Dermis blood vessel endothelial cell (primary cell): Measurements from ENCODE around the gene EBPL. TPM values are rescaled to one million over a fixed set of nuclear protein-coding genes. Genes with fewer than 3 reads are reported as not detected.
A peak's percentile ranks its signal among the peaks of the same experiment; 100 is the strongest.

Source experiments
- DNase-seq: peaks from one replicate; pipeline ENCODE4 v3.0.0; 2010
- total RNA-seq: library from RNA; depleted of rRNA; stranded (reverse); fragments of >200 nt; gene quantifications from 2 replicates; pipeline ENCODE4 v1.2.3, GENCODE V29; 2014

EBPL gene
- total RNA-seq, 1 donor from 2014 or later, result 117 TPM

DNA sequence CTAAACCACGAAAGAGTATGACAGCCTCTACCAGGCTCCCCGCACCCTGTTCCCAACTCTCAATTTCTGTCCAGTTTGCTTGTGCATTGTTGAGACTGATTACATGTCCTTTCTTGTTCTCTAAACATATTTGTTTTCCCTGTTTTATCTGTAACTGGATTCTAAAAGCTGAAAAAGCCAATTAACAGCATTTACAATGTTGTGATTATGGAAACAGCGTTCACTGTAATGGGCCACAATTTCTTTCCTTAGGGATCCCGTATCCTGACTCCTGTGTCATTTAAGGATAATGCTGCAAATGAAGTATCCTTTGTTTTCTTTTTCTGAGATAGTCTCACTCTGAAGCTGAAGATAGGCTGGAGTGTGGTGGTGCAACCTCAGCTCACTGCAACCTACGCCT is 20.5 kb downstream of the EBPL start:
- no peak for DNase-seq

DNA sequence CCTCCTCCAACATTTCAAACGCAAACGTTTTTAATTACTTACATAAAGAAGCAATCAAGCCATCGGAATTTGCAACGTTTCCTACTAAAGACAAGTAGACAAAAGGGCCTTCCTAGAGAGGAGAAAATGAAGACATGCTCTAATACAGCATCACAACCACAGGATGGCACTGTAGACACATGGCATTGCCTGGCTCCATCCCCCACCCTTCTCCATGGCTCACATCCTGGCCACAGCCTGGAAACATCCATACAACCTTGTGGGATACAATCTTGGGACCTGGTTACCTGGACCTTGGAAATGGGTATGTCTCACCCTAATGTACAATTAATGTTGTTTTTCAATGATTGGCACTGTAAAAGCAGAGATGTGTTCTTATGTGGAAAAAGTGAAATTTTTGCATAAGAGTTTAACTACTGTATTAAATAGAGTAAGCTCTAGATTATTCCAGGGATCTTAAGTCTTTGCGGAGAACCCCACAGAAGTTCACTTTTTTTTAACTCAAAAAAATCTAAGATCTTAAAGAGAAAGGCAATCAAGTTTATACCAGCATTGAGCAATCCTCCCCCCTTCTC is 21.5 kb downstream of the EBPL start:
- peak; percentile 87 for DNase-seq

DNA sequence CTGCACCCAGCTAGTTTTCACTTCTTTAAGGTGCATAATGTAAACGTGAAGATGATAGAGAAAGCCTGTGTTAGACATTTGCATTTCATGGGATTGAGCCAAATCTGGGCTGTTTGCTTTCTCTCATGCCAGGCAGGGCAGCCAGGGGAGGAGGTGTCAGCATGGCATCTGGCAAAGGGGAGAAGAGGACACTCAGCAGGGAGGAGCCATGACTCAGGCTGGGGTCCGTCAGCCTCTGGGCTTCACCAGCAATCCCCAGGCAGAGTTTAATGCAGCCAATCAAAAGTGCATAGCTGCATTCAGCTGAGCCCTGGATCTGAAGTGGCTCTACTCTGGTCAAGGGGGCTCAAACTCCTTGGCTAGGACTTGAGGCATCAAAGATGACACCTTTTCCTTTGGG is 23.5 kb downstream of the EBPL start:
- DNase-seq, result no peak

DNA sequence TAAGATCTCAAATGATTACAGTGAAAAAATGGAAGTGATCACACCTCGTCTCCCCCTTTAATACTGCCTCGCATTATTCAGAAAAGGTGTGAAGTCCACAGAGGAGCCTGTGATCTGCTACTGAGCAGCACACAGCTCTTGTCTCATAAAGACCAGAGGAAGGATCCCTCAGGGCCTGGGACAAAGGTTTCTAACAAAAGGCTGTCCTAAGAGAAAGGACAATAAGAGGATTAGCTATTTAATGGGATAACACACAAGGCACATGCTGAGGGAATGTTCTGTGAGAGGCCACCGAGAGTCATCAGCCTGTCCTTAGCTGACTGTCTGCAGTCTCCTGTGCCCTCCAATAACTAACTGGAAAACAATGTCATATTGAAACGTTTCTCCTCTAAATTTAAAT is 26.7 kb downstream of the EBPL start:
- DNase-seq, result no peak

DNA sequence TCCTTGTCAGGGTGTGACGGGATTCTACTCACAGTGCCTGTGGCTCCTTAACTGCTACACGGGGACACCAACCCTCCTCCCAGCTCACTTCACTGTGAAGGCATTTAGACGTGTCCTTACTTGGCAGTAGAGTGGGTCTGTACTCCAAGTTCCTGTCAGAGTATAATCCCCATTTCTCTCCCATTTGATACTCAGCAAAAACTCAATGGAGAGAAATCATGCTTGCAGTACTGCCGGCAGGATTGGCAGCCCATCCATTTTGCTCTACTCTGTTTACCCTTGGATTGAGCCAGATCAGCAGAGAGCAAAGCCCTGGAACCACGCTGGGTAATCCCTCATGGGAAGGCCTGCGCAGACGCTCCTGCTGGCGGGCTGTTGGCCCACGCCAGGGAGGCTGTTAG is 34.0 kb downstream of the EBPL start:
- no peak for DNase-seq

DNA sequence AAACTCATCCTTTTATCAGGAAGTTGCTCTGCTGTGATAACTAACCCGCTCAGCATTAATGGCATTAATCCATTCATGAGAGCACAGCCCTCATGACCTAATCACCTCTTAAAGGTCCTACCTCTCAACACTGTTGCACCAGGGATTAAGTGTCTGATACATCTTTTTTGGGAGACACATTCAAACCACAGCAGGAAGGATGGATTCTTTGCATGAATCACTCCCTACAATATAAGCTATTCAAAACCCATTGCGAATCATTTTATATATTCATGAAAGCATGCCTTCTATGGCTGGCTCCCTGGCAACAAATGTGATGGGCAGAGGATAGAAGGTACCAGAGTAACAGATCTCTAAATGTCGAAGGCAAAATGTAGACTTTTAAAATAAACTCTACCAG is 35.4 kb downstream of the EBPL start:
- no peak for DNase-seq

DNA sequence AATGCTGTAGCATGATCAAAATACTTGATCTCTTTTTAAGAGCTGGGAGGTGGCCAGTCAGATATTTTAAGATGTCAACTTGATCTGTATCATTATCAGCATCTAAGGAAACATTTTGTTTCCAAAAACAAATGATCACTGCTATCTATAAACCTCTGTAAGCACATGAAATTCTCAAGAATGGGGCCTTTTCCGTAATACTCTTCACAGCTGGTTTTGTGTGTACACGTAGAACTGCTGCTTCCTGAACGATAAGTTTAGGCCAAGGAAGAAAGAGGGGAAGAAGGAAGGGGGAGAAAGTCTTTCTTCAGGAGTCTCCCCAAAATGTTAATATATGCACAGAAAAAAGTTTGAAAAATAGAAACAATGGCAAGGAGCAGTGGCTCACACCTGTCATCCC is 37.3 kb downstream of the EBPL start:
- DNase-seq, result no peak

DNA sequence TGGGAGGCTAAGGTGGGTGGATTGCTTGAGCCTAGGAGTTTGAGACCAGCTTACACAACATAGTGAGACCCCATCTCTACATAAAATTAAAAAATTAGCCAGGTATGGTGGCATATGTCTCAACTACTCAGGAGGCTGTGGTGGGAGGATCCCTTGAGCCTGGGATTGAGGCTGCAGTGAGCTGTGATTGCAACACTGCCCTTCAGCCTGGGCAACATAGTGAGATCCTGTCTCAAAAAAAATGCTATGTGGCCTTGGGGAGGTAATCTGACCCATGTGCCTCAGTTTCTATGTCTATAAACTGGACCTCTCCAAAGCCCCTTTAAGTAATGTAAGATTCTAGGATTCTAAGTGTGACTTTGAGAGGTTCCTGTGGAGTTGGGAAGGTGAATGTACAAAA is 37.8 kb downstream of the EBPL start:
- DNase-seq, result no peak

DNA sequence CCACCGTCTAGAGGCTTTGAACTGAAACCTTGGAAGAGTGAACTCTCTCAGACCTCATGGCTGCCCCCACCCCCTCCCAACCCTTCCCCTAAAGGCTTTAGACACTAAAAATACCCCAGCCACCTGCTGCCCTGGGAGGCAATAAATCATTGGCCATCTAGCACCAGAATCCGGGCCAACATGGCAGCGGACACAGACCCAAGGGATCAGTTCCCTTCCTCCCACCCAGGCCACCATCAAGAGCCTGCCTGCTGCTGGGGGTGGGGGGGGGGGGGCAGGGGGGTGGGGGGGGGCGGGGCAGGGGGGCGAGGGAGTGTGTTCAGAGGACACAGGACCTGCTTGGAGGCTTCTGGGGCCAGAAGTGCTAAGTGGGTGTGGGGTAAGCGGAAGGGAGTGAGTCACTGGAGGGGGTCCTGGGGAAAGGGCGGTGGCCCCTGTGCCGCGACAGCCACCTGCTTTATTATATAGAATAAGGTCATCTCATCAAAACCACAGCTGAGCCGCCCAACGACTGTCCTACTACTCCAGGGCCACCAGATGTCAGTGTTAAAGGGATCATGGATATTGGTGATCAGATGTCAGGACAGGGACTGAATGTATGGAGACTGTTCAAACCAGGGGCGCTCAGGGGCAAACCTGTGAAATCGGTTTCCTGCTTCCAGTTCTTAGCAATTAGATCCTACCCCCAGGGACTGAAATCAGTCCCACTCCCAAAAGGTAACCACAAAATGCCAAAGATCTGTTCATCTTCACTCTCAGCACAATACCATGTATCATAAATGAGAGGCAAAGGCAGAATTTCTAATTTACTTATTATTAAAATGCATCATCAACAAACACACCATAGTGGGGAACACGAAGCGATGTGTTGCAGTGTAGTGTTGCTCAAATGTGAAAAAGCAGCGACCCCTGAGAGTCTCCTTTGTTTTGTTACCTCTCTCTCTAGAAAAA is 38.7 kb downstream of the EBPL start:
- peak; percentile 72 for DNase-seq

DNA sequence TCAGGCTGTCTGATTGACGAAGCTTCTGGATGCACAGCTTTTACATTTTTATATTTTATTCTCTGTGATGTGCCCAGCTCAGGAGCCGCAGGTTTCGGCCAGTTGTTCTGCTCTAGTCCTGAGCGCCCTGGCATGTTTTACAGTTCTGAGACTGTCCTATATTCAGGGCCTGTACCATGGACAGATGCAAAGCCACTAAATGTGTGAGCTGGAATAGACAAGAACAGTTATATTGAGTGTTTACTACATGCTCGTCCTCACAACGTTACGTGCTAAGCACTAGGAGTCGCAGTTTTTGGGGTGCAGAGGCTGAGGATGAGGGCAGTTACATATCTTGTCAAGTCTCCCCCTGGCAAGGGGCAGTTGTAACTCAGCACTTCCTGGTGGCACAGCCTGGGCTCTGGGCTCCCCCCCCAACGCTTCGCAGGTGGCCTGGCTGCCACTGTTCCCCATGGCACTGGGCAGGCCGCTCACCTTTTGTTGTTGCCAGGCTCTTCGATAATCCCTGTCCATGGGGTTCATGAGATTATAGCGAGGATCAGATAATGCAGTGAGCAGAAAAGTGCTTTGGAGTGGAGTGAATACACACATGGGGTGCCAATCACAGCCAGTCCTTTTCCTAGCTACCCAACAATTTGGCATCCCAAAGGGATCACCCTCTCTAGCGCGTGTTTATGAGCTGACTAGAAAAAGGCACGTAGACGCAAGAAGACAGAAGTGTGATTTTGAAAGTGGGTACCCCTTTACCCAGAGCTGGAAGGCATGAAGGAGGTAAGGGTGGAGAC is 39.5 kb downstream of the EBPL start:
- no peak for DNase-seq

DNA sequence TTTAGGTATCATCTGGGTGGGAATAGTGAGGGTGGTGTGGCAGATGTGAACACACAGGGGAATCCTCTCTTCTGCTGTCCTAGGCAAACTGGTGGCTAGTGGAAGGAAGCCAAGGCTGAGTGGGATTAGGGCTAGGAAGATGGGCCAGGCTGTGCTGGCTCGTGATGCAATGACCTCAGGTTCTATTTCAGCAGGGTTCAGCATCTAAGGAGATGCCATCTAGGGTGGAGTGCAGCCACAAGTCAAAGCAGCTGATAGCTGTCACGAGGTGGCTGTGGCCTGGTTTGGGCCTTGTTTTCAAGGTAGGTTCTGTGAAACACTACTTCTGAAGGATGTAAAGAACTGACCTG is 41.3 kb downstream of the EBPL start:
- DNase-seq, result no peak

DNA sequence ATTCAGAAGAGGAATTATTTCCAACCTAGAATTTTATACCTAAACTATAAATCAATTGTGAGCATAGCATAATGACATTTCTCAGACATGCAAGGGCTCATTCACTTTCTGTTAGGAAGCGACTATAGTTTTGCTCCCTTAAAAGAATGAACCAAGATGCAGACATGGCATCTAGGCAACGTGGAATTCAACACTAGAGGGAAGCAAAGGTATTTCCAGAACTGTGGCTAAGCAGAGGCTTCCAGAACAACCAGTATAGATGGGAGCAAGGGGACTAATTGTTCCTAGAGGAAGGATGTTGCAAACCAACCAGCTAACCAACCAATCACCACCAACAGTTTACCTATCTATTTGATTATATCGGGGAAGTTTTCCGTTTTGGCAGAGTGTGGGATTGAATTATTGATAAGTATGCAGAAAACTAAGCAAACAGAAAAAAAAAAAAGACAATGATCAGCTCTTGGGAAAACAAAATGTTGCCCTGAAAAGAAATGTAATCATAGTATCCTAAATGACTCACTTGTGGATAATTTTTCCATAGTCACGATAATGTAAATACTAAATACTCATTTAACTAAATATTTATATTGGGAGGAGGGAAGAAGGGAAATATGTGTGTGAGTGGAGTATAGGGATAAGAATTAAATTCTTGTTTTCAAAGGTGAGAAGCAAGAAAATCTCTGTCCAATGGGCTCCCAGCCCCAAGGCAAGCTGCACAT is 41.9 kb downstream of the EBPL start:
- DNase-seq, result peak; percentile 69

DNA sequence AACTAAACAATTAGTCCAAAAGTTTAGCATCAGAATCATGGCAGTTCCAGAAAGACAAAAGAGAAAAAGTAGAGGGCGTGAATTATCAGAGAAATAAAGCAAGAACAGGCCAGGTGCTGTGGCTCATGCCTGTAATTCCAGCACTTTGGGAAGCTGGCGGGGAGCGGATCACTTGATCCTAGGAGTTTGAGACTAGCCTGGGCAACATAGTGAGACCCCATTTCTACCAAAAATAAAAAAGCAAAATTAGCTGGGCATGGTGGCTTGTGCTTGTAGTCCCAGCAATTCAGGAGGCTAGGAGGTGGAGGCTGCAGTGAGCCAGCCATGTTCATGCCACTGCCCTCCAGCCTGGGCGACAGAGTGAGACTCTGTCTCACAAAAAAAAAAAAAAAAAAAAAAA is 44.6 kb downstream of the EBPL start:
- DNase-seq, result no peak

DNA sequence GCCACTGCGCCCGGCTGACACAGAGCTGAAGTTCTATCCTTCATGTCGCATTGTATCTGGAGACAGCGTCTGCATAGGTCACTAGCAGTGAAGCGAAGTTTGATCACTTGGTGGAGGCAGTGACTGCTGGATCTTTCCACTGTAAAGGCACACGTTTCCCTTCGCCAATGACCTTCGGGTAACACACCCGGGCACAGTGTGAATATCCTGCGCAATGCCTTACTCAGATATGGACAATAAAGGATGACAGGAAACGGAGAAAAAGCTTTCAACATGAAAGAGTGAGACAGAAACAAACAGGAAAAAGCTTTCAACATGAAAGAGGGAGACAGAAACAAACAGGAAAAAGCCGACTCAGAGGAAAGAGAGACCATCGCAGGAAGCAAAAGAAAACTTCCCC is 45.8 kb downstream of the EBPL start:
- peak; percentile 31 for DNase-seq

DNA sequence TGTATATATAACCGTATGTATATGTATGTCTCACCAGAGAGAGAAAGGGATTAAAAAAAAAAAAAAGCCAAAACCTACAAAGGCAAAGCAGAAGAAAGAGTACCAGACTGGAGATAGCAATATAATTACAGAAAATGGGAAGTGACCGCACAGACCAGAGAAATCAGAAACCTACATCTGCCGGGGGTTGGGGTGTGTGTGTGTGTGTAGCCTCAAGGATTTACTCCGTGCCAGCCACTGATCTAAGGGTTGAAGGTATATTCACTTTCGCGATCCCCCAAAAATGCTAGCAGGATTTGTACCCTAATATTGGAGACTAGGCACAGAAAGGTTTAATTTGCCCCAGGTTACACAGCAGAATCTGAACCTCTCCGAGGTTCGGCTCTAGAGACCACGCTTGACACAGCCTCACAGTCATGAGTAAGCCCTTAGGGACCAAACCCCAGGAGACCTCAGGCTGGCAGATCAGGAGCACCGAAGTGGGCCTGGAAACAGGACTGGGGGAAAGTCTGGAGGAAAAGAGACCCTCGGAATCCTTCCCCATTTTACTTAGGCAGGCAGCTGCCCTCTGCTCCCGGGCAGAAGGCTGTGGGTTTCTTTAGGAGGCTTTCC is 48.1 kb downstream of the EBPL start:
- no peak for DNase-seq

DNA sequence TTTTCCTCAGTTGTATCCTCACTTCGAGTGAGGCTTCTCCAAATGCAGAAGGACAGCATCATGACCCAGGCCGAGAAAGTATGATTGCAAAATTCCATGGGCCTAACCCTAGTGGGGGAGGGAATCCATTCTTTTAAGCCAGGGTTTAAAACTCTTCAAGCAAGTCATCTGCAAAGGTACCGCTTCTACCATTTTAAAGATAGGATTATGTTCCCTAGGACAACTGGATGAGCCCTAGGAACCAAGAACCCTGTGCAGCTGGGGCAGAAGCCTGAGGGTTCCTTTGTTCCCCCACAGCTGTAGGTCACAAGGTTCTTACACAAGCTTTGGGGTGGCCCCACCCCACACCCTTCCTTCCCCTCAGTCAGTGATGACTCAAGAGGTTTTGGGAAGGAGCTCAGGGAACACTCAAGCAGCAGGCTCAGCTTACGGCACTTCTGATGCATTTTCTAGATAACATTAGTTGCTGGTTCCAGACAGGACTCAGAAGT is 49.4 kb downstream of the EBPL start:
- DNase-seq, result peak; percentile 54

DNA sequence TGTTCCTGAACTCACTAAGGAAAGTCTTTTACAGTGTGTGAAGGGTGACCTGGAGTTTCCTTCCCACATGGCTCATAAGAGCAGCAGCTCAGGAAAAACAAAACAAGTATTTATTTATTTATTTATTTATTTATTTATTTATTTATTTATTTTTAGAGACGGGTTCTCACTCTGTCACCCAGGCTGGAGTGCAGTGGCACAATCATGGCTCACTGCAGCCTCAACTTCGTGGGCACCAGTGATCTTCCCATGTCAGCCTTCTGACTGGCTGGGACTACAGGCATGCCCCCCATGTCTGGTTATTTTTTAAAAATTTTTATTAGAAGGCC is 52.6 kb downstream of the EBPL start:
- no peak for DNase-seq

DNA sequence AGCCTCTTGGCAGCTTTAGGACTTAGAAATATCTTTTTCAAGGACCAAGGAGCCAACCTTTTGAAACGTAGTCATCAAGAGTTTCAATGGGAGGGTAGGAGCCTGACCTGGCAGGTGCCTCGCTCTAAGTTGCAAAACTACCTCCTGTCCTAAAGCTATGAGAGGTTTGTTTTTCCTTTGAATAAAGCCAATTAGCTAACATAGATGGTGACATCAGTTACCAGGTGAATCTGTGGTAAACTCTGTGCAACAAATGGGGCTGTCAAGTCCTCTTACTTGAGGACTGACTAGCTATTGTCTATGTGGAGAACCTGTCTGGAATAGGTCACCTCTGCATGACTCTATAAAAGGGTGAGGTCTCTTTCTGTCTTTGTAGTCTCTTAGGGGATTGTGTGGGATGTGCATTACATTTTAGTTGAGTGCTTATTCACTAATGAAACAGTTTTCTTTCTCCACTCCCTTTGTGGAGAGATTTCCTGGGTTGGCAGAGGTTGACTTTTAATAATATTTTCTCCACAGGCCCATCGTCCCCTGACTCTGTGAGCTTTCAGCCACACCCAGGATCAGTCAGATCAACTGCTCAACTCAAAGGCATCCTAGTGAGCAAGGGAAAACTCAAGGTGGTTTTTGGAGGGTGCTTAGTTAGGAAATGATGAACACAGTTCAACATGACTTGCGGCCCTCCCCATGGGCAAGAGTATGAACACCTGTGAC is 53.1 kb downstream of the EBPL start:
- no peak for DNase-seq

DNA sequence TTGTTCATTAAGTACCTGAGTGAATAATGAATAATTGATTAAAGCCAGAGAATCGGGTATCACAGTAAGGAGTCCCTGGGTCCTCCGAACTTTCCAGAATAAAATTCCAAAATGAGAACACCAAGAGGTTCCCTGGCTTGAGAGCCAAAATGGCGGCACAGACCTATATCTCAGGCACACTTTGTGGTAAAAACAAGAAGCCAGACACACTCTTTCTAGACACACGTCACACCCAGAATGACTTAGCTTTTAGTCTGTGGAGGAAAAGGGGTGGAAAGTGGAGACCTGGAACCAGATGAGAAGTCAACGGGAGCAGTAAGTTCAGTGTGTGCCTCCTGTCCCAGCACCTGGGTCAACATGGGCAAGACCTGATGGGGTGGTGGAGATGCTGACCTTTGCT is 54.6 kb downstream of the EBPL start:
- DNase-seq, result no peak

DNA sequence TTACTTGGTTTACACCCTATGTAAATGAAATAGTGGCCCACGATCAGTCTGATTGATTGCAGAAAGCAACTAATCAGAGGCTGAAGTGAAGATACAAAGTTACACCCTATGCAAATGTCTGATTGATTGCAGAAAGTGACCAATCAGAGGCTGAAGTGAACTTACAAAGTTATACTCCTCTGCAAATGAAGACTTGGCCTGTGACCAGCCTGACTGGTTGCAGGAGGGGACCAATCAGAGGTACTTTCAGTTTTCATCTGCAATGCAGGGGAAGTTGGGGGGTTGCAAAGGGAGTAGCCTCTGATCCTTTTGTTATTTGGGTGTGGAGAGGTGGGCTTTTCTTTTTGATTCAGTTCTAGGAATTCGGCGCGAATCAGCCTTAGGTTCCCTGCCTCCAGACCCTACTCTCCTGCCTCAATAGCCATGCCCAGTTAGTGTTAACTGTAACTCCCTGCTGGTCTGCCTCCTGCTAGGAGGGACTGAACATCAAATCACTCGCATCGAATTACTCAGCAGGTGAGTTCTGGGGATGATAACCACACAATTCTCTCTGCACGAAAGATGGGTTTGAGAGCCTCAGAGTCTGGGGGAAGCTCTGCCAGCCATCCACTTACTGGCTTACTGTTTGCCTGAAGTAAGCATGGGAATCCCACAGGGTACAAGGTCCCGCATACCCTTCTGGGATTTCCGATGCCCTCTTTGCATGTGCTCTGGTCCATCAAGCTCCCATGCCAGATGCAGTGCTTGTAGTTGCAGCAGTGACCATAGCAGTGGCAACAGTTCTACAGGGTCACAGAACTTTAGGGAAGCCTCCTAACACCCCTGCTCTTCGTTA is 55.5 kb downstream of the EBPL start:
- DNase-seq, result peak; percentile 58

DNA sequence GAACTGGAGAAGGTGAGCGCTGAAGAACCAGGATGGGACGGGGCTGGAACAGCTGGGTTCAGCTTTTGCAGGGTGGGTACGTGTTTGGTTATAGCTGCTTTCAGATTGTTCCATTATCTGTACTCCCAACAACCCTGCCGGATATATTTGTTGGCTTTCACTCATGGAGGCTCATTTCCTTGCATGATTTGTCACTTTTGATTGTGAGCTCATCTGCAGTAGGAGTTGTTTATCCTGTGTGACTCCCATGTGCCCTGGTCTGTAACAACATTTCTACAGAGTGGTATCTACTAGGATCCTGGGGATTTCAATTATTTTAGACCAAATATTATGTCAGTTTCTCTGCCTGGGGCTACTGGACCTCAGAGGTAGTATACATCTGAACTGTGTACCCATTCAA is 57.6 kb downstream of the EBPL start:
- DNase-seq, result peak; percentile 79
